ENCODE measurements around the gene SPI1.
"Not testable (repeated sequence)": the region's sequence is repeated elsewhere in the genome, so short reads cannot be mapped to it uniquely, and the experiment has no call there.

SPI1 gene

GRCh38 chr11:47325271-47326041 is 52.9 kb downstream of the SPI1 start:
- no peak for DNase-seq (ENCODE audit: low read depth)

- DNase-seq (ENCODE audit: low read depth) = no peak
Measured at GRCh38 chr11:47324520-47324919, 53.8 kb downstream of the SPI1 start.

GRCh38 chr11:47318166-47318565 is 60.2 kb downstream of the SPI1 start:
- no peak for DNase-seq (ENCODE audit: low read depth)

GRCh38 chr11:47317064-47317828 is 61.1 kb downstream of the SPI1 start:
- no peak for DNase-seq (ENCODE audit: low read depth)

GRCh38 chr11:47316501-47316900 is 61.8 kb downstream of the SPI1 start:
- DNase-seq (ENCODE audit: low read depth) = not testable (repeated sequence)

GRCh38 chr11:47314992-47315391 is 63.4 kb downstream of the SPI1 start:
- DNase-seq (ENCODE audit: low read depth) = no peak

GRCh38 chr11:47308050-47308823 is 70.1 kb downstream of the SPI1 start:
- DNase-seq (ENCODE audit: low read depth) = no peak

GRCh38 chr11:47306484-47306844 is 71.9 kb downstream of the SPI1 start:
- DNase-seq (ENCODE audit: low read depth) = no peak

- DNase-seq (ENCODE audit: low read depth) = no peak
Measured at GRCh38 chr11:47305734-47306483, 72.4 kb downstream of the SPI1 start.

All from activated T-helper 1 cell treated with Interleukin-2 at 50 U/mL for 16 hours (primary cell).